Adrenal gland (tissue), 12 donors: ENCODE measurements around the gene CDC42EP4. TPM values are rescaled to one million over a fixed set of nuclear protein-coding genes. Genes with fewer than 3 reads are reported as not detected.

ENCODE experiments used
- DNase-seq, 7 donors: peaks; one replicate each; pipeline ENCODE4 v3.0.0-alpha.2; 2019 to 2020
- H3K27ac ChIP-seq, 5 donors: fragments of 200-600 bp; sonication (generic) in 4 of 5; 1 replicate in 3 of 5; 2 replicates in 2 of 5; pipeline versions ENCODE4 v1.5.1 to v1.8.0; 2016 to 2020; ENCODE audit warnings: mild to moderate bottlenecking in 1 of 5
- H3K27me3 ChIP-seq: fragments of 200-600 bp; 2 replicates; pipeline ENCODE4 v1.8.0; 2021
- H3K36me3 ChIP-seq, 2 donors: fragments of 200-600 bp; replicated peaks in 1 of 2; 1 replicate in 1 of 2; 2 replicates in 1 of 2; pipeline versions ENCODE4 v1.5.1 to v1.8.0; 2018 to 2022
- H3K4me1 ChIP-seq, 2 donors: fragments of 200-600 bp; replicated peaks in 1 of 2; 1 replicate in 1 of 2; 2 replicates in 1 of 2; pipeline versions ENCODE4 v1.5.1 to v1.8.0; 2018 to 2021
- H3K4me3 ChIP-seq, 4 donors: fragments of 200-600 bp; sonication (generic) in 3 of 4; one replicate each; pipeline ENCODE4 v1.5.1; 2016 to 2018
- H3K9me3 ChIP-seq, 3 donors: fragments of 200-600 bp; sonication (generic) in 1 of 3; replicated peaks in 1 of 3; 1 replicate in 2 of 3; 2 replicates in 1 of 3; pipeline versions ENCODE4 v1.5.1 to v1.8.0; 2016 to 2021
- CTCF ChIP-seq, 6 experiments: fragments of 450-650 bp in 4 of 6; fragments of 200-600 bp in 2 of 6; sonication (generic) in 1 of 6; IDR thresholded peaks; 1 replicate in 5 of 6; 2 replicates in 1 of 6; pipeline versions ENCODE4 v1.5.1 to v1.8.0; 2016 to 2021; ENCODE audit warnings: antibody characterized with exemption in 6 of 6, mild to moderate bottlenecking in 2 of 6, moderate library complexity in 1 of 6
- POLR2A ChIP-seq, 2 donors: fragments of 450-650 bp; IDR thresholded peaks; one replicate each; pipeline ENCODE4 v1.6.1; 2017; ENCODE audit warnings: antibody characterized with exemption in 2 of 2, mild to moderate bottlenecking in 2 of 2, moderate library complexity in 1 of 2
- WGBS, 4 donors: extraction: QIAGEN DNeasy Blood & Tissue Kit in 2 of 4; methylation state at CpG; one replicate each; pipeline versions ENCODE4 v1.1.5 to v1.1.7; 2013 to 2017; 5-methylcytosine and 5-hydroxymethylcytosine counted together
- intact Hi-C, 2 donors: fragments of 100-400 bp; cut with DNase I; formaldehyde crosslinking; loops; one replicate each; pipeline versions ENCODE4 v1.14.1 to v1.15.0; 2022 to 2023
- polyA plus RNA-seq, 3 donors: library from polyadenylated mRNA; stranded (reverse); fragments of 200-250 nt in 2 of 3; fragments of 350-450 nt in 1 of 3; fragmentation: Illumina TruSeq in 1 of 3; extraction: RNeasy Lipid Tissue Mini Kit (QIAGEN cat#74804) in 1 of 3; gene quantifications; one replicate each; pipeline ENCODE4 v1.2.3, GENCODE V29; 2013 to 2014
- total RNA-seq, 9 donors: library from RNA; depleted of rRNA in 4 of 9; stranded (reverse); fragments of >200 nt in 4 of 9; fragments of 120-200 nt in 1 of 9; fragmentation: NEBNext Ultra II Directional in 1 of 9; extraction: Animal tissue kit (Norgen Biotek cat#: 25700) in 1 of 9; gene quantifications; one replicate each; pipeline versions ENCODE4 v1.1.0 to v1.2.4, GENCODE V29; 2013 to 2023
- donor health status: healthy with polysubstance abuse.
- donor health status: Bipolar disorder and iron deficiency.
- donor health status: DM: yes; HTN: yes; CAD: no.
- donor health status: DM: no; HTN: no; CAD: no.
- donor health status: DM: no; HTN: no; CAD: no.
- donor health status: DM: yes; HTN: yes; CAD: no.

CDC42EP4 gene
- total and polyA plus RNA-seq, 12 donors = 24.4 to 172 (median 96.5) TPM

- Histone ChIP-seq H3K9me3 (no peaks in the 10 kb centered on the region), H3K27ac (no peak overlapping the region), H3K36me3 (no peaks in the 10 kb centered on the region), H3K27me3 (no peaks in the 10 kb centered on the region), H3K4me3 (no peak overlapping the region), H3K4me1 (no peaks in the 10 kb centered on the region)
- DNase-seq = no peak
- intact Hi-C loops = no loop called here
- TF ChIP-seq CTCF (IDR thresholded peaks at IDR 0.05) = no peak
- TF ChIP-seq POLR2A (IDR thresholded peaks at IDR 0.05) = no peak
- 0 to 100% (median 94%) methylated on average over 1 of the region's 1 CpG for WGBS, 4 donors
These were observed 42.0 kb downstream of the CDC42EP4 start for GRCh38 chr17:73269791-73270190.

- Histone ChIP-seq H3K27ac (no peak overlapping the region), H3K36me3 (no peaks in the 10 kb centered on the region), H3K4me3 (no peak overlapping the region), H3K27me3 (no peaks in the 10 kb centered on the region), H3K4me1 (no peaks in the 10 kb centered on the region), H3K9me3 (no peaks in the 10 kb centered on the region)
- intact Hi-C loops = no loop called here
- TF ChIP-seq POLR2A (IDR thresholded peaks at IDR 0.05) = no peak
- no peak for TF ChIP-seq CTCF (IDR thresholded peaks at IDR 0.05)
- no peak for DNase-seq
These were observed 42.5 kb downstream of the CDC42EP4 start for GRCh38 chr17:73269329-73269615.

DNA sequence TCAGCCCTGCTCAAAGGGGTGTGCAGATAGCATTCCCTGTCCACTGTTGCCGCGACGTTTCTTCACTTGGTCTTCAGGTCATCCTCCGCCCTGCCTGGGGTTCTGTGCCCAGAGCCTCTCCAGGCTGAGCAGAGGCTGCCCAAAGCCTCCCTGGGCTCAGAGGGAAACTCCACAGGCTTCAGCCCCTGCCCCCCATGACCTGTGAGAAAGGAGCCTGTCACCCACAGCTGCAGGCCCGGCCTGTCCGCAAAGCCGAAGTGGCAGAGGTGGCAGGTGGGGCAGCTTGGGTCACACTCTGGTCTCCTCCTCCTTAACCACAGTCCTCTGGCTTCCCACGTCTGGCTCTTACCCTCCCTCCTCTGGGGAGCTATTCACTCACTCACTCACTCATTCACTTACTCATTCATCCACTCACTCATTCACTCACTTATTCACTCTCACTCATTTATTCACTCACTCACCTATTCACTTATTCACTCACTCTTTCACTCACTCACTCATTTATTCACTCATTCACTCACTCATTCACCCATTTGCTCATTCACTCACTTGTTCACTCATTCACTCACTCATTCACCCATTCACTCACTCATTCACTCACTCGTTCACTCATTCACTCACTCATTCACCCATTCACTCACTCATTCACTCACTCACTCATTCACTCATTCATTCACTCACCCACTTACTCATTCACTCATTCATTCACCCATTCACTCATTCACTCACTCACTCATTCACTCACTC is 43.0 kb downstream of the CDC42EP4 start:
- Histone ChIP-seq H3K4me3 (no peak overlapping the region), H3K27me3 (no peaks in the 10 kb centered on the region), H3K9me3 (no peaks in the 10 kb centered on the region), H3K4me1 (no peaks in the 10 kb centered on the region), H3K27ac (no peak overlapping the region), H3K36me3 (no peaks in the 10 kb centered on the region)
- intact Hi-C loops = no loop called here
- DNase-seq = peak in 1 of 7 donors; percentile 3
- TF ChIP-seq CTCF (IDR thresholded peaks at IDR 0.05) (no peak), POLR2A (IDR thresholded peaks at IDR 0.05) (no peak)
- 85 to 93% (median 88%) methylated on average over 5 to 9 of the region's 9 CpGs for WGBS, 4 donors

GRCh38 chr17:73267648-73268537 is 43.9 kb downstream of the CDC42EP4 start:
- no peak overlapping the region for H3K27ac ChIP-seq

More at GRCh38 chr17:73267648-73268537, 43.9 kb downstream of the CDC42EP4 start:
- no peaks in the 10 kb centered on the region for H3K27me3 ChIP-seq
- WGBS, 4 donors = 63 to 84% (median 80%) methylated on average over 5 to 11 of the region's 11 CpGs
- H3K36me3 ChIP-seq = no peaks in the 10 kb centered on the region
- intact Hi-C loops = no loop called here
- DNase-seq = peak in 1 of 7 donors; percentile 2
- no peak for TF ChIP-seq CTCF (IDR thresholded peaks at IDR 0.05)
- no peak for TF ChIP-seq POLR2A (IDR thresholded peaks at IDR 0.05)
- no peaks in the 10 kb centered on the region for H3K9me3 ChIP-seq
- peaks cover under 1 to 2% of the 10 kb centered on the region in 2 donors for H3K4me1 ChIP-seq
- H3K4me3 ChIP-seq = no peak overlapping the region
